GM12875 (cell line): ENCODE results near the gene DQX1.

ENCODE experiments used
- H3K4me3 ChIP-seq: one replicate; pipeline ENCODE4 v1.5.1; 2011; ENCODE audit warnings: low read depth, low read length, control low read depth
- TF ChIP-seq, protein P1 (sequence below): IDR thresholded peaks from 2 replicates; pipeline ENCODE4 v1.5.1; 2011; ENCODE audit warnings: low read depth, mild to moderate bottlenecking, control low read depth, inconsistent platforms, low read length, moderate library complexity, borderline replicate concordance; ENCODE audit not compliant: insufficient read depth

Gene DQX1

DNA sequence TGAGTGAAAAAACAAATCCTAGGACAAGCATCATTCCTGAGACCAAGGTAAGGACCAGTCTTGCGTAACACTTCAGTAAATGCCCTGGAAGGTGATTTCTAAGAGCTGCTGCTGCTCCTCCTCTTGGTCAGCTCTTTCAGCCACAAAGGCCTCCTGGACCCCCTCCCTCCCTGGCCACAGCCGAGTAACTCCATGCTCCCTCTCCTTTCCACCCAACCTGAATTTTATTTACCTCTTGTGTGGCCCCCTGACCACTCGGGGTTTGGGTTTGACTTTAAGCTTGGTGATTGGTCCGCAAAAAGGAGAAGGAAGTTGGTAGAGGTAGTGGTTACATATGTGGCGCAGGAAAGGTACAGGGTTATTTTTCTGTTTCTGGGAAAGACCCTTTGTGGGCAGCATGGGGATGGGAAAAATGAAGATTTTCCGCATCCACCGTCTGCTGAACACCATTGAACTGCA, 12.9 kb upstream of the DQX1 start:
- no peak overlapping the region for H3K4me3 ChIP-seq
- TF ChIP-seq, protein P1, sequence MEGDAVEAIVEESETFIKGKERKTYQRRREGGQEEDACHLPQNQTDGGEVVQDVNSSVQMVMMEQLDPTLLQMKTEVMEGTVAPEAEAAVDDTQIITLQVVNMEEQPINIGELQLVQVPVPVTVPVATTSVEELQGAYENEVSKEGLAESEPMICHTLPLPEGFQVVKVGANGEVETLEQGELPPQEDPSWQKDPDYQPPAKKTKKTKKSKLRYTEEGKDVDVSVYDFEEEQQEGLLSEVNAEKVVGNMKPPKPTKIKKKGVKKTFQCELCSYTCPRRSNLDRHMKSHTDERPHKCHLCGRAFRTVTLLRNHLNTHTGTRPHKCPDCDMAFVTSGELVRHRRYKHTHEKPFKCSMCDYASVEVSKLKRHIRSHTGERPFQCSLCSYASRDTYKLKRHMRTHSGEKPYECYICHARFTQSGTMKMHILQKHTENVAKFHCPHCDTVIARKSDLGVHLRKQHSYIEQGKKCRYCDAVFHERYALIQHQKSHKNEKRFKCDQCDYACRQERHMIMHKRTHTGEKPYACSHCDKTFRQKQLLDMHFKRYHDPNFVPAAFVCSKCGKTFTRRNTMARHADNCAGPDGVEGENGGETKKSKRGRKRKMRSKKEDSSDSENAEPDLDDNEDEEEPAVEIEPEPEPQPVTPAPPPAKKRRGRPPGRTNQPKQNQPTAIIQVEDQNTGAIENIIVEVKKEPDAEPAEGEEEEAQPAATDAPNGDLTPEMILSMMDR, result no peak

DNA sequence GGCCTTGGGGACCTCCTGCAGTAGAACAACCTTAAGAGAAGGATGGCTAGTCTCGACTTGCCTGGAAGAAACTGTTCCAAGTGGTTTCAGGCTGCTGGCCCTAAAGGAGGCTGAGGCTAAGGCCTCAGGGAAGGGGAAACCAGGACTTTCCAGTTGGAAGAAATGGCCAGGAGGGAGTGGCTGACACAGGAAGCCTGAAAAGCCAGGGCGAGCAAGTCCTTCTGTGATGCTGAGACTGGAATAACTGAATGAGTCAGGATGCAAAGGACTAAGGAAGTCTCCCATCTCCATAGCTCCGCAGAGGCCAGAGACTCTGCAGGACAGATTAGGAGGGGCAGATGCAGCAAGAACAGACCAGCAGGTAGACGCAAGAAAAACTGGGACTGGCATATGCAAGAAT, 11.1 kb upstream of the DQX1 start:
- H3K4me3 ChIP-seq, result no peak overlapping the region
- TF ChIP-seq, protein P1, result no peak

DNA sequence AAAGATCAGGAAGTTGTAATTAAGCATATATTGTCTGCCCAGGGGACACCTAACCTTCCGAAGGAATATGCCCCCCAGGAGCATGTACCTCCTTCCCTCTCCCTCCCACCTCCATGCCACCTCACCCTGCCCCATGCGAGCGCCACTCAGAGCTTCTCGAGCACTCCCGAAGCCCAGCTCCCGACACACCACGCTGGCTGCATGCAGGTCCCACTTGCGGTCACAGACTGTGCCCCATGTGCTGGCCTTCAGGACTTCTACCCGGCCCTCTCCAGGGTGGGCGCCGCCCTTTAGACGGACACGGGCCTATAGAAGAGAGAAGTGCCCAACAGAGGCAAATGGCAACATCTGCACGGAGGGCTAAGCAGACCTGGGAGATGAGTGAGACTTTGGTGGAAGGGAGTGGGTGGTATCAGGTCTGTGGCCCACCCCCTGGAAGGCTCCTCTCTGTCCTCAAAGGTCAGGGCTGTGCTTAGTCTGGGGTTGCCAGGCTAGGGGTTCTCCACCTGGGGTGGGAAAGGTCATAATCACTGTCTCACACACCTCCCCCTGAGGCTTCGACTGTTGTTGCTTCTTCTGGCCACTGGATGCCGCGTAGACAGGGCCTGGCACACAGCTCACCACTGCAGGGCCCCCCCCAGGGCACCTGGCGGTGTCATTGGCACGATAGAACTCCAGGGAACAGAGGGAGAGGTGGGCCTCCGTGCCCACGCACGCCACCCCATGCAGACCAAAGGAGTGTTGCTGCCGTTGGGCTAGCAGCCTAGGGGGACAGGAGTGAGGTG, 10.3 kb upstream of the DQX1 start:
- no peak overlapping the region for H3K4me3 ChIP-seq
- TF ChIP-seq, protein P1, result no peak

DNA sequence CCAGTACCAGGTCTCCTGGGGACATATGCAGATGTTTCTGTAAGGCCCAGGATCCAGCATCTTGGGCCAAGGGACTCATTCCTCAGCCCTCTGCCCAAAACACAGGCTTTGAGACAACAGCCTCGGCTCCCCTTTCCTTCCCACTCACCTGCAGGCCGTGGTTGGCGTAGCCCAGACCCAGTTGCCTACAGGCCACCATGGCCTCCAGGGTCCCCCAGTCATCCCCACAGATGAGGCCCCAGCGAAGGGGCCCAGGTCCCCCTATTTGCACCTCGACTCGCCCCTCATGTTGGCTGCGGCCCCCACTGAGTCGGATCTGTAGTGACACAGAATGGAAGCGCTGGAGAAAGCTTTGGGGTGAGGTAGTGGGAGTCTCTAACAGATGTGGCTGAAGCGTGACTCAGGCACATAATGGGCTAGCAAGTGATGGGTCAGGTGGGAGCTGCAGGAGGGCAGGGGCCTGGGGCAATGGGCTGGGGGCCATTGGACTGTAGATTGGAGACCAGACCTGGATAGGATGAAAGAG, 9.5 kb upstream of the DQX1 start:
- TF ChIP-seq, protein P1, result no peak
- H3K4me3 ChIP-seq, result no peak overlapping the region

DNA sequence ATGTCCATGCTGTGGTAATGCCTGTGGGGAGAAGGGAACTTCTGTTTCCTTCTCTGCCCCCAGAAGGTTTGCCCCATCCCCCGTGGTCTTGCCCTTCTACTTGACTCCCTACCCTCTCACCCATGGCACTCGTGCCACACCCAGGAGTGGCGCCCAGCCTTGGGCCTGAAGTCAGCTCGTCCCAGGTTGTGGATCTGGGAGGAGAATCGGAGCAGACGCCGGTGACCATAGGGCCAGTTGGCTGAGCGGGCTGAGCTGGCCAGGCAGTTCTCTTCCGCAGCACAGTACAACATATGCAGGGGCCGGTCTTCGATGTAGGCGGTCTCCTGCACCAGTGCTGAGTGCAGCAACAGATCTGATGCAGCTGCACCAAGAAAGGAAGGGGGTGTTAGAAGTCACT, 8.4 kb upstream of the DQX1 start:
- TF ChIP-seq, protein P1, result no peak
- no peak overlapping the region for H3K4me3 ChIP-seq

DNA sequence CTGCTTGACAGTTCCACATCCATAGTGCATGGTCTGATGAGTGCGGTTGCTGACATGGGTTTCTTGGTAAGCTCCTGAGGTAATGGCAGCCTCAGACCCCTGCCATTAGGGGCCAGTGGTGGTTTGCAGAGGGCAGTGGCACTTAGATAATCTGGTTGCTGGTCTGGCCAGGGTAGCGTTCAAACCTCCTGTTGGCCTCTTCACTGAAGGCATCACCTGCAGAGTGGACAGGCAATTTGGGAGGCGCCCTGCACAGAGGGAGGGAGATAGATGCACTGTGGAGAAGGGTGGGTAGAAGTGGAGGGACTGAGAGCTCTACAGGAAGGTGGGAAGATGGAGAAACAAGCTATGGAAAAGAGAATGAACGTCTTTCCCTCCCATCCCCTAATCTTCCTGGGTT, 7.4 kb upstream of the DQX1 start:
- TF ChIP-seq, protein P1, result no peak
- no peak overlapping the region for H3K4me3 ChIP-seq

DNA sequence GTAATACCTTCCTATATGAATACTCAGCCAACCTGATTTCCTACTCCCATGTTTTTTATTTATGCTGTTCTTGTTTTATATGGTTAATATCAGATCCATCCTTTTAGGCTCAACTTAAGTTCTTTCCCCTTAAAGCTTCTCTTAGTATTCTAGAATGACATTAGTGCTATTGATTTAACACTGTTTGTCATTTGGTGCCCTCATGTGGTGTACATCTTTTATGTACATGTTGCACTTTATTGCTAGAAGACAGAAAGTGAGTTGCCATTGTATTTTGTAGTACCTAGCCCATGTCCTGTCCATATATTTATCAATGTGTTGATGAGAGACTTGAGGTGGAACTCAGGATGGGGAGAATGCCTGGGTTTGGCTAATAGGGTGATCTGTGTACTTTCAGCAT, 6.2 kb upstream of the DQX1 start:
- TF ChIP-seq, protein P1, result peak; percentile 11; the same call in 1 of the 2 replicates
- no peak overlapping the region for H3K4me3 ChIP-seq
